H1 (cell line): ENCODE measurements around the gene TBC1D30. TPM values are rescaled to one million over a fixed set of nuclear protein-coding genes. Genes with fewer than 3 reads are reported as not detected.

Source experiments
- CTCF ChIA-PET: fragments of 300-600 bp; sonication (Branson Sonifier 250); formaldehyde crosslinking; loops from one replicate; lab custom pipeline; 2021; ENCODE audit not compliant: partially characterized antibody; lab: Charles Lee
- POLR2A ChIA-PET: fragments of 300-600 bp; sonication (Branson Sonifier 250); formaldehyde crosslinking; loops from one replicate; lab custom pipeline; 2021; ENCODE audit warnings: inconsistent platforms; ENCODE audit not compliant: partially characterized antibody; lab: Charles Lee
- DNase-seq, 2 experiments: peaks; one replicate each; pipeline versions ENCODE4 v3.0.0 to v3.0.0-alpha.2; 2010 to 2022; ENCODE audit warnings: low spot score in 2 of 2, low read depth in 1 of 2, mixed read lengths in 1 of 2
- FAIRE-seq: peaks from 2 replicates; lab custom pipeline; 2011; peaks lifted over from hg19 to GRCh38; lab: Jason Lieb, UNC
- H2AFZ ChIP-seq: 2 replicates; pipeline ENCODE4 v1.8.1; 2012; ENCODE audit warnings: low read length, inconsistent platforms
- H2AK5ac ChIP-seq: 2 replicates; pipeline ENCODE4 v1.6.1; 2013; ENCODE audit warnings: low read depth, low read length
- H2BK120ac ChIP-seq: replicated peaks from 2 replicates; pipeline ENCODE3; 2013; ENCODE audit warnings: low read depth, low read length, inconsistent platforms
- H2BK12ac ChIP-seq: 2 replicates; pipeline ENCODE4 v1.6.1; 2013; ENCODE audit warnings: low read depth, low read length
- H2BK15ac ChIP-seq: 2 replicates; pipeline ENCODE4 v1.6.1; 2013; ENCODE audit warnings: low read length
- H2BK20ac ChIP-seq: 2 replicates; pipeline ENCODE4 v1.6.1; 2013; ENCODE audit warnings: low read length
- H2BK5ac ChIP-seq: 2 replicates; pipeline ENCODE4 v1.6.1; 2013; ENCODE audit warnings: low read depth, low read length
- H3K14ac ChIP-seq: 2 replicates; pipeline ENCODE4 v1.6.1; 2013; ENCODE audit warnings: inconsistent platforms; ENCODE audit not compliant: insufficient read length
- H3K18ac ChIP-seq: 2 replicates; pipeline ENCODE4 v1.6.1; 2013; ENCODE audit warnings: low read length; ENCODE audit errors: extremely low read depth
- H3K23ac ChIP-seq: 2 replicates; pipeline ENCODE4 v1.6.1; 2013; ENCODE audit warnings: inconsistent platforms; ENCODE audit not compliant: insufficient read length
- H3K23me2 ChIP-seq: 2 replicates; pipeline ENCODE4 v1.6.1; 2013; ENCODE audit warnings: low read depth, low read length
- H3K27ac ChIP-seq: 2 replicates; pipeline ENCODE4 v1.6.1; 2011; ENCODE audit warnings: low read depth, low read length, inconsistent platforms
- H3K27me3 ChIP-seq, 4 experiments: replicated peaks in 1 of 4; 1 replicate in 1 of 4; 2 replicates in 3 of 4; pipeline versions ENCODE4 v1.6.1 to v1.8.1; 2011 to 2013; ENCODE audit warnings: low read length in 3 of 4, mild to moderate bottlenecking in 3 of 4, inconsistent platforms in 2 of 4, mixed read lengths in 2 of 4, moderate library complexity in 1 of 4; ENCODE audit not compliant: control insufficient read depth in 3 of 4, insufficient read depth in 3 of 4; ENCODE audit errors: extremely low read depth in 1 of 4
- H3K36me3 ChIP-seq, 4 experiments: 2 replicates each; pipeline versions ENCODE4 v1.6.1 to v1.8.1; 2011 to 2013; ENCODE audit warnings: mild to moderate bottlenecking in 4 of 4, low read length in 3 of 4, moderate library complexity in 2 of 4, control low read depth in 1 of 4, inconsistent platforms in 1 of 4; ENCODE audit not compliant: insufficient read depth in 4 of 4, control insufficient read depth in 2 of 4
- H3K4ac ChIP-seq: replicated peaks from 2 replicates; pipeline ENCODE3; 2013; ENCODE audit warnings: low read length, low read depth, mixed read lengths, inconsistent platforms; ENCODE audit not compliant: insufficient read length
- H3K4me1 ChIP-seq, 4 experiments: replicated peaks in 1 of 4; 1 replicate in 1 of 4; 2 replicates in 3 of 4; pipeline versions ENCODE4 v1.6.1 to v1.8.1; 2011 to 2013; ENCODE audit warnings: low read length in 3 of 4, inconsistent platforms in 2 of 4, mixed read lengths in 1 of 4; ENCODE audit not compliant: insufficient read depth in 4 of 4, control insufficient read depth in 3 of 4
- H3K4me2 ChIP-seq, 2 experiments: 2 replicates each; pipeline versions ENCODE4 v1.6.1 to v1.8.1; 2011 to 2013; ENCODE audit warnings: low read depth in 2 of 2, low read length in 2 of 2, control low read depth in 1 of 2, inconsistent platforms in 1 of 2, mild to moderate bottlenecking in 1 of 2; ENCODE audit not compliant: insufficient read depth in 1 of 2
- H3K4me3 ChIP-seq, 4 experiments: fragments of 200-600, 300-600 bp in 1 of 4; sonication (generic), shearing (Covaris generic), sonication (Bioruptor Twin) in 1 of 4; 2 replicates each; pipeline versions ENCODE4 v1.5.1 to v1.8.1; 2011 to 2016; ENCODE audit warnings: low read length in 4 of 4, low read depth in 3 of 4, control low read depth in 2 of 4, inconsistent platforms in 2 of 4, mild to moderate bottlenecking in 2 of 4, mixed read lengths in 1 of 4, moderate library complexity in 1 of 4; ENCODE audit not compliant: insufficient read depth in 2 of 4; ENCODE audit errors: extremely low read depth in 1 of 4
- H3K56ac ChIP-seq: replicated peaks from 2 replicates; pipeline ENCODE3; 2013; ENCODE audit warnings: low read depth, mild to moderate bottlenecking, mixed read lengths, low read length, inconsistent platforms; ENCODE audit not compliant: insufficient read length
- H3K79me1 ChIP-seq: 2 replicates; pipeline ENCODE4 v1.6.1; 2013; ENCODE audit warnings: low read depth, low read length, control low read depth
- H3K79me2 ChIP-seq, 2 experiments: 2 replicates each; pipeline versions ENCODE4 v1.6.1 to v1.8.1; 2012 to 2013; ENCODE audit warnings: low read length in 2 of 2, mild to moderate bottlenecking in 2 of 2, inconsistent platforms in 1 of 2; ENCODE audit not compliant: insufficient read depth in 2 of 2, control insufficient read depth in 1 of 2
- H3K9ac ChIP-seq, 4 experiments: replicated peaks in 1 of 4; 1 replicate in 1 of 4; 2 replicates in 3 of 4; pipeline versions ENCODE4 v1.6.1 to v1.8.1; 2011 to 2013; ENCODE audit warnings: low read depth in 3 of 4, low read length in 3 of 4, control low read depth in 2 of 4, mild to moderate bottlenecking in 2 of 4, moderate library complexity in 2 of 4, inconsistent platforms in 1 of 4; ENCODE audit errors: extremely low read depth in 1 of 4
- H3K9me3 ChIP-seq, 2 experiments: 2 replicates each; pipeline versions ENCODE4 v1.6.1 to v1.8.1; 2012 to 2013; ENCODE audit warnings: mild to moderate bottlenecking in 2 of 2, moderate library complexity in 2 of 2, control low read depth in 1 of 2, inconsistent platforms in 1 of 2, low read depth in 1 of 2, low read length in 1 of 2, mixed read lengths in 1 of 2; ENCODE audit not compliant: insufficient read depth in 2 of 2
- H4K20me1 ChIP-seq, 2 experiments: replicated peaks in 1 of 2; 2 replicates each; pipeline versions ENCODE3 to v1.8.1; 2011 to 2013; ENCODE audit warnings: inconsistent platforms in 2 of 2, low read length in 2 of 2, mild to moderate bottlenecking in 1 of 2; ENCODE audit not compliant: insufficient read depth in 2 of 2, control insufficient read depth in 1 of 2
- H4K5ac ChIP-seq: 2 replicates; pipeline ENCODE4 v1.6.1; 2013; ENCODE audit warnings: low read length, low read depth, mixed read lengths, inconsistent platforms; ENCODE audit not compliant: insufficient read length
- H4K8ac ChIP-seq: 2 replicates; pipeline ENCODE4 v1.8.0; 2013; ENCODE audit warnings: mild to moderate bottlenecking, moderate library complexity, low read length, inconsistent platforms; ENCODE audit not compliant: insufficient read depth; ENCODE audit errors: extremely low read depth
- H4K91ac ChIP-seq: replicated peaks from 2 replicates; pipeline ENCODE3; 2013; ENCODE audit warnings: low read length, mixed read lengths, inconsistent platforms; ENCODE audit not compliant: insufficient read length
- CEBPB ChIP-seq: IDR thresholded peaks from 2 replicates; pipeline ENCODE4 v1.6.1; 2012; ENCODE audit warnings: low read depth, low read length
- CREB1 ChIP-seq: IDR thresholded peaks from 2 replicates; pipeline ENCODE4 v1.6.1; 2012; ENCODE audit warnings: inconsistent platforms
- CTBP2 ChIP-seq: IDR thresholded peaks from 2 replicates; pipeline ENCODE4 v1.7.0; 2011; ENCODE audit warnings: borderline replicate concordance, mild to moderate bottlenecking, moderate library complexity, mixed read lengths, low read length; ENCODE audit not compliant: insufficient read depth, insufficient read length
- CTCF ChIP-seq, 3 experiments: IDR thresholded peaks; 1 replicate in 2 of 3; 2 replicates in 1 of 3; pipeline versions ENCODE4 v1.5.1 to v1.6.1; 2011; ENCODE audit warnings: low read length in 3 of 3, mild to moderate bottlenecking in 3 of 3, inconsistent platforms in 2 of 3, low read depth in 1 of 3, moderate library complexity in 1 of 3; ENCODE audit not compliant: insufficient read depth in 1 of 3; ENCODE audit errors: control extremely low read depth in 1 of 3
- JUND ChIP-seq: IDR thresholded peaks from 2 replicates; pipeline ENCODE4 v1.6.1; 2011; ENCODE audit warnings: mild to moderate bottlenecking, improper control_type of control experiment, low read length
- POLR2AphosphoS5 ChIP-seq: IDR thresholded peaks from 2 replicates; pipeline ENCODE4 v1.6.1; 2011; ENCODE audit warnings: low read depth, low read length
- SP2 ChIP-seq: IDR thresholded peaks from 2 replicates; pipeline ENCODE4 v1.6.1; 2012; ENCODE audit warnings: mild to moderate bottlenecking, low read length, inconsistent platforms
- USF2 ChIP-seq: IDR thresholded peaks from 2 replicates; pipeline ENCODE4 v1.6.1; 2011; ENCODE audit warnings: low read length, improper control_type of control experiment
- WGBS, 2 experiments: shearing (Covaris generic) in 1 of 2; methylation state at CpG; one replicate each; pipeline versions ENCODE4 v1.1.6 to v1.1.7; 2013 to 2015; ENCODE audit warnings: low lambda C conversion rate in 2 of 2, mixed read lengths in 2 of 2, inconsistent platforms in 1 of 2, low coverage in 1 of 2, missing lambda C conversion rate in 1 of 2; ENCODE audit not compliant: insufficient replicate concordance in 2 of 2, insufficient coverage in 1 of 2, insufficient read length in 1 of 2; ENCODE audit errors: extremely low coverage in 1 of 2, missing lambda C conversion rate in 1 of 2; 5-methylcytosine and 5-hydroxymethylcytosine counted together
- polyA plus RNA-seq, 7 experiments: library from polyadenylated mRNA; depleted of rRNA in 3 of 7; stranded (reverse) in 5 of 7; unstranded in 2 of 7; fragments of >200 nt in 5 of 7; fragments of 200-250 nt in 2 of 7; gene quantifications; 1 replicate in 5 of 7; 2 replicates in 1 of 7; 4 replicates in 1 of 7; pipeline versions ENCODE4 v1.2.1 to v1.2.3, GENCODE V29; 2011 to 2013; ENCODE audit warnings: missing spikeins in 2 of 7, mixed read lengths in 2 of 7
- total RNA-seq: library from RNA; stranded (reverse); fragmentation: NEBNext Ultra II Directional; extraction: Animal tissue kit (Norgen Biotek cat#: 25700); gene quantifications from 2 replicates; pipeline ENCODE4 v1.2.1, GENCODE V29; 2021
- TF ChIP-seq, protein P1 (sequence below): IDR thresholded peaks from 2 replicates; pipeline ENCODE4 v1.6.1; 2012; ENCODE audit warnings: low read length, inconsistent platforms

The TBC1D30 gene
- total and polyA plus RNA-seq, 2 of the 8 experiments (the other 6 are each of a cell fraction or from before 2014, with no cell fraction given), result 2.8 to 5.5 TPM

DNA sequence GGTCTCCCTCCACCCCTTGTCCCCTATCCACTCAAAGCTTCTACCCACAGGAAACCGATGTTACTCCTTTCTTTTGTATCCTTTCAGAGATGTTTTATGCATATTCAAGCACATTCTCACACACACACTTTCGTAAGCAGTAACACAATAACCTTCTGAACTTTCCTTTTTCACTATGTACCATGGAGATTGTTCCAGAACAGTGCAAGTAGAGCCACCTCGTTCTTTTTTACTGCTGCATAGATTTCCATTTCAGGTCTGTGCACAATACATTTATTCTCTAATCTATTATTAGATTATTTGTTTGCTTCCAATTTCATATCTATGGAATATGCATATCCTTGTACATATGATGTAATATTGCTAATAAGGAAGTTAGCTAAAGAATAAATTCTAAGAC lies 60.3 kb downstream of the TBC1D30 start:
- H4K8ac ChIP-seq, result no peak overlapping the region
- H3K14ac ChIP-seq, result no peak overlapping the region
- no peak overlapping the region for H2BK5ac ChIP-seq
- no peak overlapping the region for H3K18ac ChIP-seq
- no peaks in the 10 kb centered on the region for H4K20me1 ChIP-seq
- no peaks in the 10 kb centered on the region for H3K9me3 ChIP-seq
- no peak overlapping the region for H4K91ac ChIP-seq
- no peak overlapping the region for H3K4me3 ChIP-seq
- H2BK120ac ChIP-seq, result no peak overlapping the region
- FAIRE-seq (no peak), DNase-seq (no peak)
- no peaks in the 10 kb centered on the region for H3K23me2 ChIP-seq
- no peak overlapping the region for H2BK12ac ChIP-seq
- no peak overlapping the region for H4K5ac ChIP-seq
- no peak overlapping the region for H2AFZ ChIP-seq
- POLR2A ChIA-PET, result no interaction called here
- no peaks in the 10 kb centered on the region for H3K27me3 ChIP-seq
- no peak overlapping the region for H3K4me2 ChIP-seq
- H3K4ac ChIP-seq, result no peak overlapping the region
- no peak overlapping the region for H3K23ac ChIP-seq
- H3K9ac ChIP-seq, result no peak overlapping the region
- H3K56ac ChIP-seq, result no peak overlapping the region
- no peaks in the 10 kb centered on the region for H3K79me2 ChIP-seq
- WGBS, 2 experiments, result 89% methylated on average over 3 of the region's 3 CpGs; no CpG with 5 or more reads in 1 of the 2 experiments
- no peaks in the 10 kb centered on the region for H3K79me1 ChIP-seq
- H2BK15ac ChIP-seq, result no peak overlapping the region
- CTCF ChIA-PET, result interaction anchor here (0.6 to 4.1 kb wide), 11 partner anchors 9 to 414 kb away, joined by 3 to 22 read pairs (median 3); partner anchors contain the start of gene WIF1
- no peak overlapping the region for H3K27ac ChIP-seq
- no peak overlapping the region for H2BK20ac ChIP-seq
- no peak overlapping the region for H2AK5ac ChIP-seq
- no peaks in the 10 kb centered on the region for H3K36me3 ChIP-seq
- H3K4me1 ChIP-seq, result peaks cover 0 to 5% (median 2%) of the 10 kb centered on the region in 4 experiments; a peak in 3 of 7 replicates
- TF ChIP-seq SP2, result no peak
- no peak for TF ChIP-seq CTBP2
- no peak for TF ChIP-seq CREB1
- no peak for TF ChIP-seq CTCF (IDR thresholded peaks at IDR 0.05; ENCODE audit: control extremely low read depth in 1 of 3, insufficient read depth in 1 of 3, low read depth in 1 of 3, low read length in 3 of 3)
- TF ChIP-seq USF2, result no peak
- no peak for TF ChIP-seq JUND
- TF ChIP-seq, protein P1, sequence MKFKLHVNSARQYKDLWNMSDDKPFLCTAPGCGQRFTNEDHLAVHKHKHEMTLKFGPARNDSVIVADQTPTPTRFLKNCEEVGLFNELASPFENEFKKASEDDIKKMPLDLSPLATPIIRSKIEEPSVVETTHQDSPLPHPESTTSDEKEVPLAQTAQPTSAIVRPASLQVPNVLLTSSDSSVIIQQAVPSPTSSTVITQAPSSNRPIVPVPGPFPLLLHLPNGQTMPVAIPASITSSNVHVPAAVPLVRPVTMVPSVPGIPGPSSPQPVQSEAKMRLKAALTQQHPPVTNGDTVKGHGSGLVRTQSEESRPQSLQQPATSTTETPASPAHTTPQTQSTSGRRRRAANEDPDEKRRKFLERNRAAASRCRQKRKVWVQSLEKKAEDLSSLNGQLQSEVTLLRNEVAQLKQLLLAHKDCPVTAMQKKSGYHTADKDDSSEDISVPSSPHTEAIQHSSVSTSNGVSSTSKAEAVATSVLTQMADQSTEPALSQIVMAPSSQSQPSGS, result no peak
- TF ChIP-seq POLR2AphosphoS5, result no peak
- no peak for TF ChIP-seq CEBPB
